OCI-LY7 (cell line): ENCODE data around the gene CRYGC. TPM values are rescaled to one million over a fixed set of nuclear protein-coding genes. Genes with fewer than 3 reads are reported as not detected.
"Not testable (repeated sequence)": the region's sequence is repeated elsewhere in the genome, so short reads cannot be mapped to it uniquely, and the experiment has no call there.

Experiments used
- BruUV-seq: library from RNA; stranded (reverse); fragments of 400-500 nt; replicated peaks from 2 replicates; lab custom pipeline; 2021; lab: Mats Ljungman, UMichigan
- CTCF ChIA-PET: fragments of 300-600 bp; sonication (Branson Sonifier 250); formaldehyde crosslinking; loops from one replicate; lab custom pipeline; 2022; ENCODE audit warnings: antibody characterized with exemption; ENCODE audit not compliant: unreplicated experiment; lab: Charles Lee
- POLR2A ChIA-PET: fragments of 300-600 bp; sonication (Branson Sonifier 250); formaldehyde crosslinking; loops from one replicate; lab custom pipeline; 2022; ENCODE audit warnings: antibody characterized with exemption; lab: Charles Lee
- DNase-seq: peaks from one replicate; pipeline ENCODE4 v3.0.0-alpha.2; 2015; ENCODE audit warnings: low spot score
- H2AFZ ChIP-seq: fragments of 200-600 bp; sonication (generic), shearing (Covaris generic); 2 replicates; pipeline ENCODE4 v1.6.1; 2014; ENCODE audit warnings: mild to moderate bottlenecking, antibody characterized with exemption, low read length, moderate library complexity
- H3K27ac ChIP-seq: fragments of 200-600 bp; sonication (generic); 2 replicates; pipeline ENCODE4 v1.5.1; 2014; ENCODE audit warnings: mixed run types, low read depth, mild to moderate bottlenecking, moderate library complexity, low read length, inconsistent platforms; ENCODE audit not compliant: poor library complexity, severe bottlenecking
- H3K36me3 ChIP-seq: fragments of 200-600 bp; sonication (generic); 2 replicates; pipeline ENCODE4 v1.6.1; 2014; ENCODE audit warnings: mild to moderate bottlenecking, antibody characterized with exemption, low read length, moderate library complexity, mixed read lengths; ENCODE audit not compliant: insufficient read depth
- H3K4me1 ChIP-seq: fragments of 200-600 bp; sonication (generic); 2 replicates; pipeline ENCODE4 v1.5.1; 2014; ENCODE audit warnings: mild to moderate bottlenecking, low read length; ENCODE audit not compliant: insufficient read depth, poor library complexity, severe bottlenecking
- H3K4me2 ChIP-seq: fragments of 200-600 bp; sonication (generic); 2 replicates; pipeline ENCODE4 v1.6.1; 2014; ENCODE audit warnings: mild to moderate bottlenecking, low read length
- H3K4me3 ChIP-seq: fragments of 200-600 bp; sonication (generic); 2 replicates; pipeline ENCODE4 v1.5.1; 2014; ENCODE audit warnings: mild to moderate bottlenecking, low read depth, low read length; ENCODE audit not compliant: poor library complexity, severe bottlenecking
- H3K79me2 ChIP-seq: fragments of 200-600 bp; sonication (generic); 2 replicates; pipeline ENCODE4 v1.6.1; 2016; ENCODE audit warnings: low read depth, mild to moderate bottlenecking, low read length, moderate library complexity, mixed read lengths; ENCODE audit not compliant: insufficient read depth
- H3K9me2 ChIP-seq: fragments of 200-600 bp; sonication (generic); 2 replicates; pipeline ENCODE4 v1.6.1; 2016; ENCODE audit warnings: mild to moderate bottlenecking, low read length, mixed read lengths; ENCODE audit not compliant: insufficient read depth
- H3K9me3 ChIP-seq: fragments of 200-600 bp; sonication (generic); 2 replicates; pipeline ENCODE4 v1.6.1; 2014; ENCODE audit warnings: mild to moderate bottlenecking, mixed run types, low read length, mixed read lengths
- H4K20me1 ChIP-seq: fragments of 200-600 bp; sonication (generic); 2 replicates; pipeline ENCODE4 v1.6.1; 2014; ENCODE audit warnings: mild to moderate bottlenecking, antibody characterized with exemption, low read length, moderate library complexity, mixed read lengths; ENCODE audit not compliant: insufficient read depth
- EZH2phosphoT487 ChIP-seq: fragments of 200-600 bp; sonication (generic); IDR thresholded peaks from 2 replicates; pipeline ENCODE4 v1.6.1; 2018; ENCODE audit warnings: low read depth, borderline replicate concordance, mild to moderate bottlenecking, mixed run types, antibody characterized with exemption, low read length, moderate library complexity, mixed read lengths
- intact Hi-C: fragments of 100-400 bp; cut with micrococcal nuclease; formaldehyde crosslinking; loops from one replicate; pipeline ENCODE4 v1.10.0; 2022; ENCODE audit not compliant: unreplicated experiment
- total RNA-seq, 2 experiments: library from RNA; depleted of rRNA in 1 of 2; stranded (reverse); fragments of >200 nt in 1 of 2; shearing (Covaris generic) in 1 of 2; gene quantifications; 2 replicates each; pipeline ENCODE4 v1.2.3, GENCODE V29; 2014 to 2022
- TF ChIP-seq, protein P1 (sequence below): fragments of 200-600 bp; sonication (generic); conservative IDR thresholded peaks from 2 replicates; pipeline ENCODE4 v1.5.1; 2014; ENCODE audit warnings: mild to moderate bottlenecking, antibody characterized with exemption, low read length, moderate library complexity, mixed read lengths

The CRYGC gene
- total RNA-seq, 2 experiments from 2014 or later, result not detected

DNA sequence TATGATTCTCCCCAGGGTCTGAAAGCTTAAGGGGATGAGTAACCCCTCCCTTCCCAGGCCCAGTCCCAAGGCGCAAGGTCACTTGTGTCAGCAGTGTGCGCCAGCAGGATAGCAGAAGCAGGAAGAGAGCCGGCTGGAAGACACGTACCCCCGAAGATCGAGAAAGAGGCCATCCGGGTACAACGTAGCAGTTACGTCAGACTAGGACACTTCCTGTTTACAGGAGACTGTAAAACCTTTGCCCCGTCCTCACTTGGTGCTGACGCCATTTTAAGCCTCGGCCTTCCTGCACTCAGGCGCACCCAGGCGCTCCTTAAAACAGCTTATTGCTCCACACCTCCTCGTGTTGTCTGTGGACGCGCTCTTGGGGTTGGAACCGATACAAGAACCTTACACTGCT is 9.8 kb upstream of the CRYGC start:
- DNase-seq, result no peak
- no TSS peak for BruUV-seq
- ChIA-PET POLR2A (interaction anchor here (0.5 to 1.2 kb wide), 4 partner anchors 63 to 414 kb away, joined by 3 to 4 read pairs (median 3); no protein-coding TSS in a partner anchor), CTCF (no interaction called here)
- TF ChIP-seq EZH2phosphoT487, result no peak
- TF ChIP-seq, protein P1, sequence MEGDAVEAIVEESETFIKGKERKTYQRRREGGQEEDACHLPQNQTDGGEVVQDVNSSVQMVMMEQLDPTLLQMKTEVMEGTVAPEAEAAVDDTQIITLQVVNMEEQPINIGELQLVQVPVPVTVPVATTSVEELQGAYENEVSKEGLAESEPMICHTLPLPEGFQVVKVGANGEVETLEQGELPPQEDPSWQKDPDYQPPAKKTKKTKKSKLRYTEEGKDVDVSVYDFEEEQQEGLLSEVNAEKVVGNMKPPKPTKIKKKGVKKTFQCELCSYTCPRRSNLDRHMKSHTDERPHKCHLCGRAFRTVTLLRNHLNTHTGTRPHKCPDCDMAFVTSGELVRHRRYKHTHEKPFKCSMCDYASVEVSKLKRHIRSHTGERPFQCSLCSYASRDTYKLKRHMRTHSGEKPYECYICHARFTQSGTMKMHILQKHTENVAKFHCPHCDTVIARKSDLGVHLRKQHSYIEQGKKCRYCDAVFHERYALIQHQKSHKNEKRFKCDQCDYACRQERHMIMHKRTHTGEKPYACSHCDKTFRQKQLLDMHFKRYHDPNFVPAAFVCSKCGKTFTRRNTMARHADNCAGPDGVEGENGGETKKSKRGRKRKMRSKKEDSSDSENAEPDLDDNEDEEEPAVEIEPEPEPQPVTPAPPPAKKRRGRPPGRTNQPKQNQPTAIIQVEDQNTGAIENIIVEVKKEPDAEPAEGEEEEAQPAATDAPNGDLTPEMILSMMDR, result no peak
- Histone ChIP-seq H3K36me3 (no peaks in the 10 kb centered on the region), H3K4me2 (no peak overlapping the region), H4K20me1 (no peaks in the 10 kb centered on the region), H3K9me3 (no peaks in the 10 kb centered on the region), H2AFZ (no peak overlapping the region), H3K4me1 (no peaks in the 10 kb centered on the region), H3K27ac (no peak overlapping the region), H3K79me2 (no peaks in the 10 kb centered on the region), H3K9me2 (no peaks in the 10 kb centered on the region), H3K4me3 (no peak overlapping the region)
- intact Hi-C loops, result no loop called here

DNA sequence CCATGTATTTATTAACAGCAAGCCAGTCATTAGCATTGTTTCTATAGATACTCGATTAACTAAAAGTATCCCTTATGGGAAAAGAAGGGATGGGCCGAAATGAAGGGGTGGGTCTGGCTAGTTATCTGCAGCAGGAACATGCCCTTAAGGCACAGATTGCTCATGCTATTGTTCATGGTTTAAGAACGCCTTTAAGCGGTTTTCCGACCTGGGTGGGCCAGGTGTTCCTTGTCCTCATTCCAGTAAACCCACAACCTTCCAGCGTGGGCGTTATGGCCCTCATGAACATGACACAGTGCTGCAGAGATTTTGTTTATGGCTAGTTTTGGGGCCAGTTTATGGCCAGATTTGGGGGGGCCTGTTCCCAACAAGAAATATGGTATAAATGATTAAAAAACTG is 8.7 kb upstream of the CRYGC start:
- POLR2A ChIA-PET, result interaction anchor here (1.2 kb wide), 1 partner anchor 62 kb away, joined by 3 read pairs; no protein-coding TSS in a partner anchor
- H3K9me3 ChIP-seq, H3K79me2 ChIP-seq, H3K4me3 ChIP-seq, CTCF ChIA-PET, BruUV-seq, H3K27ac ChIP-seq, H2AFZ ChIP-seq, H4K20me1 ChIP-seq, DNase-seq, H3K9me2 ChIP-seq, H3K4me2 ChIP-seq, intact Hi-C loops, H3K36me3 ChIP-seq, H3K4me1 ChIP-seq: not testable (repeated sequence)

DNA sequence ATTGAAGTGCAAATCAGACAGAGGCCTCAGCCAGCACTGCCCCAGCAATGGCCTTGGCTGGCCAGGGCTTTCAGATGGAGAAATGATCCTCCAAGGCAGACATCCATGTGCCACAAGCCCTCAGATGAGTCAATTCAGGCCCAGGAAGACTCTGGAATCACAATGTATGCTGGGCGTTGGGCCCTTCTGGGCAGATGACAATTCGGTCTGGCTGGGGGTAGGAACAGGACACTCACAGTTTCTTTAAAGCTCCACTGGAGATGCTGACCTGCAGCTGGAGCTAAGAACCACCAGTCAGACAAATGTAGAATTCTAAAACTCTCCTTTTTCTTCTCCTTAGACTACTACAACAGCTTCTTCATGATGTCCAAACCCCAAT is 7.1 kb upstream of the CRYGC start:
- H2AFZ ChIP-seq, result no peak overlapping the region
- no peaks in the 10 kb centered on the region for H3K9me2 ChIP-seq
- no TSS peak for BruUV-seq
- ChIA-PET CTCF (no interaction called here), POLR2A (no interaction called here)
- no peaks in the 10 kb centered on the region for H3K4me1 ChIP-seq
- TF ChIP-seq, protein P1, result no peak
- TF ChIP-seq EZH2phosphoT487, result no peak
- no peak overlapping the region for H3K4me3 ChIP-seq
- H3K36me3 ChIP-seq, result no peaks in the 10 kb centered on the region
- no peaks in the 10 kb centered on the region for H3K79me2 ChIP-seq
- intact Hi-C loops, result no loop called here
- no peak for DNase-seq
- H3K27ac ChIP-seq, result no peak overlapping the region
- H3K9me3 ChIP-seq, result no peaks in the 10 kb centered on the region
- H3K4me2 ChIP-seq, result no peak overlapping the region
- H4K20me1 ChIP-seq, result no peaks in the 10 kb centered on the region
